GM12878 (cell line): ENCODE measurements around the gene TOM1L2.

Experiments
- BHLHE40 ChIP-seq, 2 experiments: fragments of 450-650 bp in 1 of 2; IDR thresholded peaks; 2 replicates each; pipeline ENCODE4 v1.6.1; 2011 to 2017; ENCODE audit warnings: low read depth in 2 of 2, borderline replicate concordance in 1 of 2, improper control_type of control experiment in 1 of 2, low read length in 1 of 2, mild to moderate bottlenecking in 1 of 2
- CBX5 ChIP-seq: sonication (generic); IDR thresholded peaks from 2 replicates; pipeline ENCODE4 v1.6.1; 2016; ENCODE audit warnings: low read depth, moderate library complexity, mild to moderate bottlenecking, inconsistent platforms
- CHD2 ChIP-seq: IDR thresholded peaks from 2 replicates; pipeline ENCODE4 v1.6.1; 2011; ENCODE audit warnings: low read depth, low read length, improper control_type of control experiment, borderline replicate concordance
- CREM ChIP-seq: IDR thresholded peaks from 2 replicates; pipeline ENCODE4 v1.6.1; 2014; ENCODE audit warnings: antibody characterized with exemption, low read depth
- CTCF ChIP-seq, 3 experiments: IDR thresholded peaks in 2 of 3; conservative IDR thresholded peaks in 1 of 3; 2 replicates each; pipeline ENCODE4 v1.5.1; 2011; ENCODE audit warnings: low read depth in 3 of 3, low read length in 3 of 3, mild to moderate bottlenecking in 3 of 3, control low read depth in 2 of 3, moderate library complexity in 2 of 3, inconsistent platforms in 1 of 3, mixed read lengths in 1 of 3; ENCODE audit not compliant: control insufficient read depth in 2 of 3, insufficient read depth in 1 of 3; ENCODE audit errors: extremely low read depth in 1 of 3
- EP300 ChIP-seq, 2 experiments: fragments of 150-350 bp in 1 of 2; IDR thresholded peaks; 2 replicates each; pipeline ENCODE4 v1.6.1; 2011 to 2012; ENCODE audit warnings: low read depth in 2 of 2, low read length in 2 of 2, borderline replicate concordance in 1 of 2, improper control_type of control experiment in 1 of 2, inconsistent platforms in 1 of 2; ENCODE audit not compliant: control insufficient read depth in 1 of 2
- GABPA ChIP-seq: IDR thresholded peaks from 2 replicates; pipeline ENCODE4 v1.6.1; 2014; ENCODE audit warnings: antibody characterized with exemption, low read depth, mild to moderate bottlenecking, inconsistent platforms
- HDAC6 ChIP-seq: fragments of 200-600 bp; sonication (generic); IDR thresholded peaks from one replicate; pipeline ENCODE4 v1.8.0; 2017; ENCODE audit warnings: antibody characterized with exemption; ENCODE audit not compliant: unreplicated experiment
- IKZF2 ChIP-seq, 2 experiments: fragments of 450-650 bp; IDR thresholded peaks; 2 replicates each; pipeline ENCODE4 v1.6.1; 2017; ENCODE audit warnings: mild to moderate bottlenecking in 2 of 2, moderate library complexity in 2 of 2
- SMC3 ChIP-seq: IDR thresholded peaks from 2 replicates; pipeline ENCODE4 v1.6.1; 2011; ENCODE audit warnings: low read length, improper control_type of control experiment, borderline replicate concordance
- SREBF2 ChIP-seq: IDR thresholded peaks from 2 replicates; pipeline ENCODE4 v1.6.1; 2012; ENCODE audit warnings: mild to moderate bottlenecking, low read length
- TAF1 ChIP-seq: IDR thresholded peaks from 2 replicates; pipeline ENCODE4 v1.6.1; 2011; ENCODE audit warnings: mild to moderate bottlenecking, low read depth, low read length, borderline replicate concordance

- TF ChIP-seq BHLHE40 (IDR thresholded peaks at IDR 0.05; ENCODE audit: borderline replicate concordance in 1 of 2, low read depth in 2 of 2, low read length in 1 of 2), result no peak
- TF ChIP-seq CTCF (IDR thresholded peaks at IDR 0.05 in 2 of 3, conservative IDR thresholded peaks at IDR 0.05 in 1 of 3; ENCODE audit: control insufficient read depth in 2 of 3, extremely low read depth in 1 of 3, insufficient read depth in 1 of 3, low read depth in 3 of 3, low read length in 3 of 3), result no peak
- TF ChIP-seq CREM, result no peak
- TF ChIP-seq CBX5, result no peak
- TF ChIP-seq TAF1, result no peak
- TF ChIP-seq EP300 (IDR thresholded peaks at IDR 0.05; ENCODE audit: borderline replicate concordance in 1 of 2, control insufficient read depth in 1 of 2, low read depth in 2 of 2, low read length in 2 of 2), result no peak
- no peak for TF ChIP-seq GABPA
- TF ChIP-seq CHD2, result no peak
- no peak for TF ChIP-seq HDAC6
- TF ChIP-seq IKZF2 (IDR thresholded peaks at IDR 0.05), result no peak
- TF ChIP-seq SMC3, result no peak
- no peak for TF ChIP-seq SREBF2
Measured at GRCh38 chr17:17841601-17842025, 130.6 kb downstream of the TOM1L2 start.
